Ecto neural progenitor cell (in vitro differentiated cells): ENCODE data around the gene NFIA.

Source experiments
- DNase-seq: peaks from one replicate; pipeline ENCODE4 v3.0.0-alpha.2; 2018; ENCODE audit warnings: low spot score

NFIA gene

GRCh38 chr1:61498342-61498741 lies 416.0 kb downstream of the NFIA start:
- DNase-seq = no peak

DNA sequence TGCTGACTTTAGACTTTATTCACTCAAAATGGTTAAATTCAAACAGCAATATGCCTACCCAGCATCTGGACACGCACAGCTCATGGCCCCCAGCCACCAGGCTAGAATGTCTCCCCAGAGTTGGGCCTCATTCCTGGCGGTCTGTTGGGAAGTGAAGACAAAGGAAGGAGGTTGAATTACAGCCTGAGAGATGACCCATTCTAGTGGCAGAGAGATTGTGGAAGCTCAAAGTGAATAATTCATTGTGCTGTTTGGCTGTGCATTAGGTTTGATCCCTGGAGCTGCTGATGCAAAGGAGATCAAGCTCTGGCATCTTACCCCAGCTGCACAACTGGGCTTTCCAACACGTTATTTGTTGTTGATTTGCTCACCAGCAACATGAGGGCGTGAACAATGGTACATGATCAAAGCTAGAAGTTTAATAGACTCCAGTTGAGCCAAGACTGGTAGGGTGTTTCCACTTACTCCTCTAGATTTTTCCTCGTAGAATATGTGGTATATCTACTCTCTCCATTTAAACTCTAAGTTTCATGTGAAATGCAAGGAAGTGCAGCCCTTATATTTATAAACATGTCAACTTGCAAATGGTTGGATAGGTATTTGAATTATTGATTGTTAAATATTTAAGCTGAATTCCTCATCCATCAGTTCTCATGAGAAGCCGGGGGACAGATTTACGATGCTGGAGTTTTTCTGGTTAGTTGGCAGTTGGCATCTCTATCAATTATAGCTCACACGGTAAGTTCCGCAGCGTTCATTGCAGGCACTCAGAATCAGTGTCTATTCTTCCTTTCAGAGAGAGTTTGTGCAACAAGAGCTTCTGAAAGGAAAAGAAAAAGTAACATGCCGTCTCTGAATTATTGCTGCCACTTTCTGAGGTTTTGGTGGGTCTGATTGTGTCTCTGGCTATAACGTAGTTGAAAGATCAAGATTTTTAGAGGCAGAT lies 419.9 kb downstream of the NFIA start:
- DNase-seq = no peak

- DNase-seq = no peak
These were observed 421.9 kb downstream of the NFIA start for GRCh38 chr1:61504305-61504704.

DNA sequence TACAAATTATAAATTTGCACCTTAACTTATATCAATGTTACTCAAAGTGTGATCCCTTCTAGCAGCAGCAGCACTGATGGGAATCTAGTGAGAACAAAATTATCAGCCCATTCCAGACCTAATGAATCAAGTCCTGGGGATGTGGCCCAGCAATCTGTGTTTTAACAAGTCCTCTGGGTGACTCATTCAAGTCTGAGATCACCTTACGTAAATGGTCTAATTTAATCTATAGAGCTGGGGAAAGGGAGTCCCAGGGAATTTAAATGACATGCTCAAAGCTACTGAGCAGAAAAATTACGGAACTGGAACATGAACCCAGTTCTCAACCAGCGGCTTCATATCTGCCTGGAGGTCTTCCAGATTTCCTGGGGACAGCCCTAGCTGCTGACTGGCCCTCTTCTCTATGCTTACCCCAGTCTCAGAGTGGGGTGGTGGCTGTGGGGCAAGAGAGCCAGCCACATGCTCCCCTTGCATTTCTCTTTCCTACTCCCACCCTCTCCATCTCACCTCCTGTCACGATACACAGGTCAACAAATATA lies 422.6 kb downstream of the NFIA start:
- no peak for DNase-seq

- no peak for DNase-seq
These were observed 423.9 kb downstream of the NFIA start for GRCh38 chr1:61506236-61506635.

DNA sequence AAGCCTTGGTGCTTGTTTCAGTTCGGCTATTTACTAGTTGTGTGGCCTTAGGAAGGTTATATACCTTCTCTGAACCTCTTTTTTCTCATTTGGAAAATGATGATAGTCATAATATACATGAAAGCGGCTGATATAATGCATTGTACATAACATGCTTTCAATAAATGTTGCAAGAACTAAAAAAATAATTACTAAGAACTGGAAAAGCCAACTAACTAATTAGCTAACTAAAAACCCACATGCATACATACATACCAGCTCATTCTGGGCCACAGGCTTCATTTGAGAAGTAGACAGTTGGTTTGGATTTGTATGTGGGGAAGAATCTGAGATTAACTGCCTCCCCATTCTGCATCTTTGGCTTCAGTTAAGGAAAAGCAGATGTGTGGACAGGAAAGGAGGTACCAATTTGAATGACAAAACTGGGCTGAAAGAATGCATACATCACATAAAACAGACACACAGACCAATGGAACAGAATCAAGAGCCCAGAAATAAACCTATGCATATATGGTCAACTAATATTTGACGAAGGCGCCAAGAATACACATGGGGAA lies 424.7 kb downstream of the NFIA start:
- no peak for DNase-seq
